ENCODE measurements around the gene UBE2J1.
"Not testable (repeated sequence)": the region's sequence is repeated elsewhere in the genome, so short reads cannot be mapped to it uniquely, and the experiment has no call there.

UBE2J1 gene, protein sequence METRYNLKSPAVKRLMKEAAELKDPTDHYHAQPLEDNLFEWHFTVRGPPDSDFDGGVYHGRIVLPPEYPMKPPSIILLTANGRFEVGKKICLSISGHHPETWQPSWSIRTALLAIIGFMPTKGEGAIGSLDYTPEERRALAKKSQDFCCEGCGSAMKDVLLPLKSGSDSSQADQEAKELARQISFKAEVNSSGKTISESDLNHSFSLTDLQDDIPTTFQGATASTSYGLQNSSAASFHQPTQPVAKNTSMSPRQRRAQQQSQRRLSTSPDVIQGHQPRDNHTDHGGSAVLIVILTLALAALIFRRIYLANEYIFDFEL

DNA sequence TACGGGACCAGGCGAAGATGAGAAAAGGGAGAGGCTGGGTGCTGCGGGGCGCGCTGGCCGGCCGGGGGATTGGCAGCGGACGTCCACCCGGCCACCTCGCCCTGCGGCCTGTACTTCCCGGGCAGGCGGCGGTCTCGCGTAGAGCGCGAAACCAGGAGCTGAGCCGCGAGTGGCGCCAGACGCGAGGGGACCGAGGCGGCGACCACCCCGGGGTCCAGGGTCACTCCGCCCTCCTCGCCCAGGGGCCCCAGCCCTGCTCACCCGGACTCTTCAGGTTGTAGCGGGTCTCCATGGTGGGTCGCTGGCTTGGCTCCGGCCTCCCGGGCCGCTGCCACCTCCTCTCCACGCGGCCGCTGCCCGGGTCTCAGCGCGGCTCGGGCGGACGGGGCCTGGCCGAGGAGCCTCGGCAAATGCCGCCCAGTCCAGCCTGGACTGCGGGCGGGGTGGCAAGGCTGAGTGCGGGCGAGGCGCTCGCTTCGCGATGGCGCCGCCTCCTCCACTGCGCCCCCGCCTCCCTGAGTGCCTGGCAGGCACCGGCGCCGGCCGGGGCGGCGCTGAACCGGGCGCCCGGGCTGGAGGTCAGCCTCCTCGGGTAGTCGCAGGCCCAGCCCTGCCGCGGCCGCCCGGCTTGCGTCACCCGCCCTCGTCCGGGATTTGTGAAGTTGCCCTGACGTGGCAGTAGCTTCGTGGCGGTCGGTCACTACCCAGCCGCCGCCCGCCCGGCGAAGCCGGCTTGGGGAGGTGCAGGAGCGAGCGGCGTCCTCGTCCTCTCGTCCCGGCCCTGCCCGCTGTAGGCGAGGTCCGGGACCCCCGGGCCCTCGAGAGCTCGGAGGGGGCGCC lies at the start of gene UBE2J1:
UBE2J1 (minus strand) TSS at position 445 of the 840 bp plus-strand sequence; CDS start at position 292, 153 bp downstream.
- DNase-seq, result peak; percentile 90

DNA sequence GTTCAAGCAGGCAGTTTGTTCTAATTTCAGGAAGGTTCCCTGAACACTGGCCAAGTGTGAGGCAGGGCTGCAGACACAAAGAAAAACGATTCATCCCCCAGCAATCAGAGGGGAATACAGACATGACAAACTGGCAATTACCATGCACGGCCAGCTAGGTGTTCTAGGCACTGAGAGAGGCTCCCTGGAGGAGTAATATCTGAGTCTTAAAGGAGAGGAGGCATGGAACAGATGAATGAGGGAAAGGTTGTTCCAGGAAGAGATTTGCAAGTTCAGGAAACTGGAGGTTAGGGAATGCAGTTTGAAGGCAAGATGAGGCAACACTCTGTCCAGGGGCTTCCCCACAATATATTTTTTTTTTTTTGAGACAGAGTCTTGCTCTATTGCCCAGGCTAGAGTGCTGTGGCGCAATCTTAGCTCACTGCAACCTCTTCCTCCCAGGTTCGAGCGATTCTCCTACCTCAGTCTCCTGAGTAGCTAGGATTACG lies 48.4 kb upstream of the UBE2J1 start:
- DNase-seq, result peak; percentile 19

DNA sequence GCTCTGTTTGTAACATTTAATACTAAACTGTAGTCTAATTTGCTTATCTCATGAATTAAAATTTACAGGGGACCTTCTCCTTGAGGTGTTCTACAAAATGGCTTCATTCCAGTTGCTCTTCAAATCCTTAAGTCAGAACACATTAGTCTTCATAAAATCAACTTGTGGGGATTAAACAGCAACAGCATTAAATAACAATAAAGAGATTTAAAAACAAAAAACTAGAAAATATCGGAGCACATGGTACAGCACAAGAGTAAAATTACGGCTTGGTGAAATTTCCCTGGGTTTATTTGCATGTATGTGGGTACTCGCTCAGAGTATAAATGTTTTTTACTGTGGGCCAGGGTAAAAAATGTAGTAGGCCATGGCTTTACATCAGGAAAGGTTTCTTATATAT lies 47.5 kb upstream of the UBE2J1 start:
- DNase-seq, result no peak

DNA sequence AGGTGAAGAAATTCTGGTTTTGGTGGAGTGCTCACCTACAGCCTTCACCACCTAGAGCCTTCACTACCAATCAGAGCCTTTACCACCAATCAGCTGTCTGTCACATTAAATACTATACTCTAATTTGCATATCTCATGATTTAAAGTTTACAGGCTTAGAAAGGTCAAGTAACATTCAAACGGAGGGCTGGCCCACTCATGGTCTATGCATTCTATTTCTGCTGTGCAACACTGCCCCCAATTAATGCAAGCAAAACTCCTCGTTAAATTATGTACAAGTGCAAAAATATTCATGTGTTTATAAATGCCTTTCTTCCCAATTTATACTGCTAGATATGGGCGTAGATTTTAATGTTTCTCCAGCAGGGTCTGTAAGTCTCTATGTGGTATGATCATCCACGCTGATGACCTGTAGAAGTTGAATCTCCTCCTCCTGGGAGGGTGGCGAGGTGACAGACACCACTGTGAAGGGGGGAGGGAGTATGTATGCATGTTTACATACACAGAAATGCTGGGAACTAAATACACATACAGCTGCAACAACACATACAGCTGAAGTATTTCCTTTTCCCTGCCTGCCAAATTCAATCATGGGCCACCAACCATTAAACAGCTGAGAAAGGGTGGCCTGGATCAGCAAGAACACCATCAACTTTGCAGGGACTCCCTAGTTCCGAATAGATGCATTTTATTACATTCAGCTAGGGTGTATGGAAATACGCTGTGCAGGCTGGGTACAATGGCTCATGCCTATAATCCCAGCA lies 46.4 kb upstream of the UBE2J1 start:
- no peak for DNase-seq

DNA sequence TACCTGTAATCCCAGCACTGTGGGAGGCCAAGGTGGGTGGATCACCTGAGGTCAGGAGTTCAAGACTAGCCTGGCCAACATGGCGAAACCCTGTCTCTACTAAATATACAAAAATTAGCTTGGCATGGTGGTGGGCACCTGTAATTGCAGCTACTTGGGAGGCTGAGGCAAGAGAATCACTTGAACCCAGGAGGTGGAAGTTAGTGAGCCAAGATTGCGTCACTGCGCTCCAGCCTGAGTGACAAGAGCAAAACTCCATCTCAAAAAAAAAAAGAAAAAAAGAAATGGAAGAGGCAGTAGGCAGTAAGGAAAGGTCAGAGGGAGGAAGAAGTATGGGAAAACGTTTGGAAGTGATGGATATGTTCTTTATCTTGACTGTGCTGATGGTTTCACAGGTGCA lies 45.4 kb upstream of the UBE2J1 start:
- DNase-seq, result not testable (repeated sequence)

DNA sequence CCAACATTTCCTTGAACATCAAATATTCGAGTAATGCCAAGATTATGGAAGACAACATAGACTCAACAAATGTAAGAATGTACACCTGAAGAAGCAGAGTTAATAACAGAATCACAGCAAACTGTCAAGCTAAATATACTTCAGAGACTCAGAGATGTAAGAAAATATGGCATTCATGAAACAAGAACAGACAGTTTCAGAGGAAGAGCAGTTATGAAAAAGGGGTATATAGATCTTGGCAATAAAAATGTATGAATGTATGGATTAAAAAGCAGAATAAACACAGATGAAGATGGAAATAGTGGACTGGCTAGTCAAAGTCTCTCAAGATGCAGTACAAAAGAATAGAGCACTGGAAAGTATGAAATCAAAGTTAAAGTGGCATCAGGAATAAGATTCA lies 41.1 kb upstream of the UBE2J1 start:
- no peak for DNase-seq

DNA sequence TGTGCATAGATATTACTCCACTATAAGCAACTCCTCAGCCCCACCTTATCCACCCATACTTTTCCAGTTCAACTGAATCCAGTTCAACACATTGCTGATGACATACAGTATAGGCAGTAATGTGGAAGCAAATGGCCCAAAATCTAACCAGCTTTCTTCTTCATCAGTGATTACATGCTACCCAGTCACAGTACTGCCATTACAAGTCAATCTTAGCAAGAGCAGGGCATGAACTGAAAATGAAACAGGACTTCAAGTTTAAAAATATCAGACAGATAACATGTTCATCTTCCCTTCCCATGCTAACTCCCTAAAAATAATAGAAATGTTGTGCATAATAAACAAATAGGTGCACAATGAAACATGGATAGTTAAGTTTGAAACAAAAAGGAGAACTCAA lies 40.3 kb upstream of the UBE2J1 start:
- no peak for DNase-seq

DNA sequence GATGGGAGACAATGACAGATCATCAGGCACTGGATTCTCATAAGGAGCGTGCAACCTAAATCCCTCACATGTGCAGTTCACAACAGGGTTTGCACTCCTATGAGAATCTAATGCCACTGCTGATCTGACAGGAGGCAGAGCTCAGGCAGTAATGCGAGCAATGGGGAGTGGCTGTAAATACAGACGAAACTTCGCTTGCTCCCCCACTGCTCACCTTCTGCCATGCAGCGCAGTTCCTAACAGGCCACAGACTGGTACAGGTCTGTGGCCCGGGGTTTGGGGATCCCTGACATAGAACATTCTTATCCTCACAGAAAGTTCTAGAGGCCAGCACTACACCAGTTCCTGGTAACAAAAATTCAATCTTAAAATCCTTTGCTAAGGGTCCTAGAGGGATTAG lies 36.3 kb upstream of the UBE2J1 start:
- DNase-seq, result no peak

DNA sequence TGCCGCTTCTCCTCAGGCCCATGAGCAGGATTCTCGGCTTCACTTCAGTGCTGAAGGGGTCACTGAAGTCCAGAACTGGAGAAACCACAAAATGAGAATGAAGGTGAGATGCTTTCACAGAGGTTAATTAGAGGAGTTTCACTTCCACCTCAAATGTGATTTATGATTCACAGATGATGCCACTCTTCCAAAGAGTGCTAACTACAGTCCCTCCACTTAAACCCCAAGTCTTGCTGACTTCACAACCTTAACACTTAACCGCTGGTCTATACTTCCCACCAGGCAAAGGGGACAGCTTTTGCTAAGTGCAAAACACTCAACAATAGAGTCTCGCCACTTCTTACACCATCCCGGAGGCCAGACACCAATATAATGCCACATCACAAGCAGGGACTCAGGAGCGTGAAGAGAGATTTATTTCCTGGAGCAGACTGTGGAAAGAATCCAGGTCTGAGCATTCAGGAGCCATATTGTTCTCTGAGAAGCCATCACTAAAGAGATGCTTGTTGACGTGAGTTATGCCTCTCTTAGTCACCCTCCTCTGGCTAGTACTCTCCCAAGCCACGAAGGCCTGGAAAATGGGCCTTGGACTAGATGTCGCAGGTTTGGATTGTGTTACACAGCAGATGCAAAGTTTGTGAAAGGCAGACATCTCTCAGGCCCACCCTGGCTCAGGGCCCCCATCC lies 35.1 kb upstream of the UBE2J1 start:
- DNase-seq, result no peak

DNA sequence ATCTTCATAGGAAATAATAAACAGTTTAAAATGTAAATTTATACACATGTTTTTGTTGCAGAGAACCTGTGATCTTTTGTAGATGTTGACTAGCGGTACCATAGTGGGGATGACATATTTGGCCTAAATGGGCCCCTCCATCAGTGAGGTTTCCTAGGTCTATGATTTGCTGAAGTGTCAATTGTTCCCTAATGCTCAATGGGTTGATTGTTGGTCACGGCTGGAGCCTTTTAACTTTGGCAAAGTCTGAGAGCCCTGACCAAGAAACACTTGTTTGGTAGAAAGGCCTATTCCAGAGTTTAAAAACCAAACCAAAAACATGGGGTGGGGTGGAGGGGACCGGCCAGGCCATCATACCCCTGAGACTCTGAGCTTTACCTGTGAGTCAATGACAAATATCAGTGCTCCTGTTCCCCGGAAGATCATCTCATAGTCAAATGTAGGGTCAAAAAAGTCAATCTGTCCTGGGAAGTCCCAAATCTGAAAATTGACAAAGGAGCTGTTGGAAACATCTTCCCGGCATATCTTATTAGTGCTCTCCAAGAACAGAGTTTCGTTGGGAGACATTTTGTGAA lies 34.5 kb upstream of the UBE2J1 start:
- DNase-seq, result no peak

DNA sequence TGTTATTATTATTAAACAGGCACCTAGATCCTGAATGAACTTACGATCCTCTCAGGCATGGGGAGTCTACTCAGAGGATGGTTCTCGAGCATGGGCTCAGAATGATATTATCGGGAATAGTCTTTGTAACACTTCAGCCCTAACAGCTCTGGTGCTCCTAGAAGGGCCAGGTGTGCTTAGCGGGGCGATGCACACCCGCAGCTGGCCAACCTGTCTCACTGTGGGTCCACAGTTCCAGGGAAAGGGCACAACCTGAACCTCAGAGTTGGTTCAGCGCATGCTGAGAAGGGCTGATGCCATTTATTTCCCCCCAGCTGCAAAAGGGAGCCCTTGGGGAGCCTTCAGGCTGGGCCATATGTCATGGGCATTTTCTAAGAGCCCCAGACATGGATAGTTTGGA lies 33.3 kb upstream of the UBE2J1 start:
- DNase-seq, result no peak

DNA sequence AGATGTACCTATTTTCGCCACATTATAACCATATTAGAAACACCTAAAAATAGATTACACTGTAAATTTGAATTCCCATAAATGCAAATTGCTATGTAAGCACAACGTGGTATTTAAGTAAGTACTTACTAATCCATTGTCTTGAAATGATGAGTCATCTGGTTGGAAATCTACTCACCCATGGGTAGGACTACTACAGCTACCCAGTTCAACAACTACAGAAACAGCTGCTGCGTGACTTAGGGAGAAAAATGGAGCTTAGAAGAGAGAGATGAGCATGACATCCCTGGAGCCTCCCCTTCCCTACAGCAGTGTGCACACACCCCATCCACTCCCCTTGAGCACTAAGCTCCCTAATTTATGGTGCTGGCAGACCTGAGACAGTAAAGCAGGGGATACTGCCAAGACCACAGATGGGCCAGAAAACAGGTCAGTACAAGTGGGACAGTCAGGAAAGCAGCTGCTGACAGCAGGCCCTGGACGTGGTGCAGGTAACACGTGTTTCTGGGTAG lies 32.7 kb upstream of the UBE2J1 start:
- DNase-seq, result no peak

DNA sequence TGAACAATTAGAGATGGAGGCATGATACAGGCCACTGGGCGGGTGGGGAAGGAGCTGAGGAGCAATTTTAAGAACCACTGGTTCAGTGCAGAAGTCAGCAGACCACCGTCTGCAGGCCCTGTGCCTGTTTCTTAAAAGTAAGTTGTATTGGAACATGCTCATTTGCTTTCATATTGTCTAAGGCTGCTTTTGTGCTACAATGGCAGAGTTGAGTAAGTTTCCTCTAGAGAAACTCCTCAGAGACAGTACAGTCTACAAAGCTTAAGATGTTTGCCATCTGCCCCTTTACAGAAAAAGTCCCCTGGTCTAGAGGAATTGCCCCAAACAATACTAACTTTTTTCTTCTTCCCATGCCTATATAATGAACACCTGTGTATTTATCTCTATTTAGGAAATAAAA lies 28.5 kb upstream of the UBE2J1 start:
- no peak for DNase-seq

DNA sequence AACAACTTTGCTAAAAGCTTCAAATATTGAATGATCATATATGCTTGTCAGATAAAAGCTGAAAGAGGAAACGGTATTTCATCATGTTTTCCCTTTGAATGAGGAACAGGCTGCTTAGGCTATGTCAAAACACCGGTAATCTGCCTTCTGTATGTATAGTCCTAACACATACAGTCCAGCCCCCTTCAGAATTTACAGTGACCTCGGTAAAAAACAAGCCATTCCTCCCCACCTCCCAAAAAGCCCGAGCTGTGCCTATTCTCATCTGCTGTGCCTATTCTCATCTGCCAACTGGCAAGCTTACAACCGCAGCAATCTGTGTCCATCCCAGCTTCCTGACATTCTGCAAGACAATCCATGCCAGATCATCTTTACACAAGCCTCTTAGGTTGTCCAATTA lies 26.8 kb upstream of the UBE2J1 start:
- no peak for DNase-seq

DNA sequence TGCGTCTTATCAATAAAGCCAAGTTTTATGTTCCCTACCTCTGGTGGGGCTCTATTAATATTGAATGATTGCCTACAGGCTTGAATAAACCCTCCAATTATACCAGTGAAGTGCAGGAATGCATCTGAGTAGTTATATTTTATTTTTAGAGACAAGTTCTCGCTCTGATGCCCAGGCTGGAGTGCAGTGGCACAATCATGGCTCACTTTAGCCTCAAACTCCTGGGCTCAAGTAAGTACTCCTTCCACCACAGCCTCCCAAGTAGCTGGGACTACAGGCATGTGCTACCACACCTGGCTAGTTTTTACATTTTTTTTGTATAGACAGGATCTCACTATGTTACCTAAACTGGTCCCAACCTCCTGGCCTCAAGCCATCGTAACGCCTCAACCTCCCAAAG lies 26.1 kb upstream of the UBE2J1 start:
- no peak for DNase-seq

DNA sequence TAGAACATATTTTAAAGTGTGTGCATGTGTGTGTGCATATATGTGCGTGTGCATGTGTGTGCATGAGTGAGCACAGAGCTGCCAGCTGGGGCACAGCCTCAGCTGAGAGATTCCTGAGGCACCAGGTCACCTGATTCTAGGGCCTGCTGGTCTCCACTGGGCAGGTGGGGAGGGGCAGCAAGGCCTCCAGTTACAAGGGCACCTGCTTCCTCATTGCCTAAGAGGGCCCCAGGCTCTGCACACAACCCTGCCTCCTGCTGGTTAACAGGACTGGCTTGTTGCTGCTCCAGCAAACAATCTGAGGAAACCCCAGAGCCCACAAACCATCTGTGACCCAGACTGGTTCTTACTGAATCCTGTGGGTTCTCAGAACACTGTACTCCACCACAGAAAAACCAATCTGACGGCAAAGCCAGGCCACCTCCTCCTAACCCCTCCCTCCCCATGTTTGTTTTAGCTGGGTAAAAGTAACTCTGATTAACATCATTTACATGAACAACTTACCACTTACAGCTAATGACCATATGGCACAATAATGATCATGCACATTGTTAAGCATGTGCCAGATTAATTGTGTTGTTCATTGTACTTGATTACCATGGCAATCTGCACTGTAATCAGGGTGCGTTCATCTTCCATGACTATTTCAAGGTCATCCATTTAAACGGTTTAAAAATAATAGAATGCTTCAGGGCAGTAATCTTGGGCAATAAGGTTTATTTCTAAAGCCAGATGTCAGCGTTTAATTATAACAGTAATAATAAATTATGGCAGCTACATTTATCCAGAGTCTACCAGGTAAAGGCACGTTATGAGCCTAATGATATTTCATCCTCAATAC lies 23.1 kb upstream of the UBE2J1 start:
- DNase-seq, result no peak

DNA sequence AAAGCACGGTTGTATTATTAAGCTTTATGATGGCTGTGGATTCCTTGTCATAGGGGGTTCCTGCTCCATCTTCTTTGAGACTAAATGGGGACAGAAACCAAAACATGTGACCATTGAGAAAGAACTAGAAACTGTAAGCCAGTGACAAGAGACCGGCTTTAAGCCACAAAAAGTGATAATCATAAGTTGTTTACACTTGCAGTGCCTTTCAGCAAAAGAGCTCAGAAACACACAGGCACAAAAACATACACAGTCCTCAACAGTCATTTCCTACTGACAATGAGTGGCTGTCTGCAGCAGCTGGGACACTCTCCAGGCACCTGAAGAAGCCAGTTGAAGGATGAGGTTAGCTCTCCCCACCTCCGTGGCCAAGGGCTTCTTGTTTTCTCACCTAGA lies 20.0 kb upstream of the UBE2J1 start:
- DNase-seq, result peak; percentile 55

DNA sequence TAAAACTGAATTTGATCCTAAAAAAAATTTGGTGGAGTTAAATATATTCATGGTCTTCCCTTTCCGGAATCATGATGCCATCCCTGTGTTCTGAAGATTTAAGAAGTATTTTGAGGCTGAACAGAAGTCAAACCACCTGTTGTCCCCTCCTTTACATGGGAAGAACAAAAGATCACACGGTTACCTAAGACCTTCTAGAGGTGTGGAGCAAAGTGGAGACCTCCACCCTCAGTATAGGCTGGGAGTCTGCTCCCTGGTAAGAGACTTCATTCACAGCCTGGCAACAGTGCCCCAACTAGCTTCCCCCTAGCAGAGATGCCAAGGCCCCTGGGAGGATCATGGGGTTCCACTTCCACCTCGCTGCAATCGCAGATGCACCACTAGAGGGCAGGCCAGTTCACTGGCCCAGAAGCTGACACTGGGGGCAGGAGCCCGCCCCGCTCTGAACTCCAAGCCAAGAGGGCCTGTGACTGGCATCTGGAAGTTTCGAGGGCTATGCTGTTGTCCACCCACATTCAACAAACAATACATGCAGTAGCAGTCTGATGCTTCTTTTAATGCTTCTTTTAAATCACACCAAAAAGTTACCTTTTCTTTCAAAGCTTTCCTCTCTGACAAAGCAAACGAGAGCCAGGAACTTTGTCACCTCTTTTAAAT lies 19.5 kb upstream of the UBE2J1 start:
- DNase-seq, result peak; percentile 91

DNA sequence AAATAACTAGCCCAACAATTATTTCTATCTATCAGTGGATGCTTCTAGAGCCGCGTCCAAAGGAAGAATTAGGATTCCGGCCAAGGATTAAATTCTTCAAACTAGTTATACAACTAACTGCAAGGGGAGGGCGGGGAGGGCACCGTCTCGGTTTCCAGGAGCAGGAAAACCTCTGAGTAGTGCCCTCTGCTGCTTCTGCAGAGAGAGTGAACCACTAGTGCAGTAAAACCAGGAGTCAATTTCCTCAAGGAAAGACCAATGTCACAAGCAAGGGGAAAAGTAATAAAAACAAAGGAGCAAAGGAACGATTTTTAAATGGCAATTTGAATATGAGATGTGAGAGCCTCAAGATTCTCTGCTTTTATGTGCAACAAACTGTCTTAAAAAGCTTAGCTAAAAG lies 16.5 kb upstream of the UBE2J1 start:
- DNase-seq, result peak; percentile 23

DNA sequence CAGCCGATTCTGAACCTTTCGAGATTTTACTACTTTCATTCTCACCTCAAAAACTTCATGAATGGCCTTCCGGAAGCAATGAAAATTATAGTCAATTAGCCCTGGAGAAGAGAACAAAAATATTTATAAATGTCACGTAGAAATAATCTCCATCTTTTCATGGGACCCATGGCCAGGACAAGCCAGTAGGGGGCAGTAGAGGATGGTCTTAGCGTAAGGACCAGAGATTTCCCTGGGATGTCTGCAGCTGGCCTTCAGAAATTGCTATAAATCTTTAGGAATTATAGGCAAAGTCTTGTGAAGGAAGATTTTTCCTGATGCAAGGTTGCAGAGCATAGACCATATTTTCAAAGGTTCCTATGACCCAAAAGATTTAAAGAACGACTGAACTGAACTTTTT lies 15.6 kb upstream of the UBE2J1 start:
- peak; percentile 64 for DNase-seq

DNA sequence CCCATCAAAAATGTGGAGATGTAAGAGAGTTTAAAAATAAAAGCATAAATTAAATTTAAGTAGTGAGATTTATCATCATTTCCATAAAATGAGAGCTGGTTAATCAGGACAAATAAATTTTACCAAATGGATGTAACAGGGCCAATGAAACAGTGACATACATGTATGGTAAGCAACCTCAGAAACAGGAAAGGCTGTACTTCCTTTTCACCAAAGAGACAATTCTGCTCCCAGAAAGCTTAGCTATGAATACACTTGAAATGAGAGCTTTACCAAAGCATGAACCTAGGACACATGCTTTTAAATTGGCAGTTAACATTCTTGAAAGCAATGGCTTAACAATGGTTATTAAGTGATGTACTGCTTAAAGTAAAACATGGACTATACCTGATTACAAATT lies 12.1 kb upstream of the UBE2J1 start:
- DNase-seq, result no peak
